WI38 (cell line): ENCODE measurements around the gene SYTL5.

Experiments
- H3K4me3 ChIP-seq: 2 replicates; pipeline ENCODE4 v1.5.1; 2011; ENCODE audit warnings: low read depth, mild to moderate bottlenecking, control low read depth, low read length
- TF ChIP-seq, protein P1 (sequence below): IDR thresholded peaks from 2 replicates; pipeline ENCODE4 v1.5.1; 2012; ENCODE audit warnings: low read depth, mild to moderate bottlenecking, control low read depth, low read length

The SYTL5 gene

GRCh38 chrX:38154818-38155217 is 148.5 kb downstream of the SYTL5 start:
- no peak overlapping the region for H3K4me3 ChIP-seq
- TF ChIP-seq, protein P1, sequence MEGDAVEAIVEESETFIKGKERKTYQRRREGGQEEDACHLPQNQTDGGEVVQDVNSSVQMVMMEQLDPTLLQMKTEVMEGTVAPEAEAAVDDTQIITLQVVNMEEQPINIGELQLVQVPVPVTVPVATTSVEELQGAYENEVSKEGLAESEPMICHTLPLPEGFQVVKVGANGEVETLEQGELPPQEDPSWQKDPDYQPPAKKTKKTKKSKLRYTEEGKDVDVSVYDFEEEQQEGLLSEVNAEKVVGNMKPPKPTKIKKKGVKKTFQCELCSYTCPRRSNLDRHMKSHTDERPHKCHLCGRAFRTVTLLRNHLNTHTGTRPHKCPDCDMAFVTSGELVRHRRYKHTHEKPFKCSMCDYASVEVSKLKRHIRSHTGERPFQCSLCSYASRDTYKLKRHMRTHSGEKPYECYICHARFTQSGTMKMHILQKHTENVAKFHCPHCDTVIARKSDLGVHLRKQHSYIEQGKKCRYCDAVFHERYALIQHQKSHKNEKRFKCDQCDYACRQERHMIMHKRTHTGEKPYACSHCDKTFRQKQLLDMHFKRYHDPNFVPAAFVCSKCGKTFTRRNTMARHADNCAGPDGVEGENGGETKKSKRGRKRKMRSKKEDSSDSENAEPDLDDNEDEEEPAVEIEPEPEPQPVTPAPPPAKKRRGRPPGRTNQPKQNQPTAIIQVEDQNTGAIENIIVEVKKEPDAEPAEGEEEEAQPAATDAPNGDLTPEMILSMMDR = no peak

- no peak overlapping the region for H3K4me3 ChIP-seq
- TF ChIP-seq, protein P1 = no peak
These were observed 150.5 kb downstream of the SYTL5 start for GRCh38 chrX:38156838-38157237.

- no peak overlapping the region for H3K4me3 ChIP-seq
- TF ChIP-seq, protein P1 = no peak
These were observed 156.8 kb downstream of the SYTL5 start for GRCh38 chrX:38163193-38163592.

GRCh38 chrX:38165023-38165422 is 158.7 kb downstream of the SYTL5 start:
- TF ChIP-seq, protein P1 = no peak
- H3K4me3 ChIP-seq = no peak overlapping the region

GRCh38 chrX:38166478-38167083 is 160.2 kb downstream of the SYTL5 start:
- TF ChIP-seq, protein P1 = peak; percentile 15; the same call in 1 of the 2 replicates
- H3K4me3 ChIP-seq = no peak overlapping the region

- H3K4me3 ChIP-seq = no peak overlapping the region
- TF ChIP-seq, protein P1 = no peak
These were observed 164.2 kb downstream of the SYTL5 start for GRCh38 chrX:38170556-38170955.

GRCh38 chrX:38172596-38172995 is 166.2 kb downstream of the SYTL5 start:
- TF ChIP-seq, protein P1 = no peak
- no peak overlapping the region for H3K4me3 ChIP-seq
